ENCODE measurements around the gene PYDC2. TPM values are rescaled to one million over a fixed set of nuclear protein-coding genes. Genes with fewer than 3 reads are reported as not detected.
"Not testable (repeated sequence)": the region's sequence is repeated elsewhere in the genome, so short reads cannot be mapped to it uniquely, and the experiment has no call there.

The PYDC2 gene
- total RNA-seq, 2 donors from 2014 or later, result not detected

DNA sequence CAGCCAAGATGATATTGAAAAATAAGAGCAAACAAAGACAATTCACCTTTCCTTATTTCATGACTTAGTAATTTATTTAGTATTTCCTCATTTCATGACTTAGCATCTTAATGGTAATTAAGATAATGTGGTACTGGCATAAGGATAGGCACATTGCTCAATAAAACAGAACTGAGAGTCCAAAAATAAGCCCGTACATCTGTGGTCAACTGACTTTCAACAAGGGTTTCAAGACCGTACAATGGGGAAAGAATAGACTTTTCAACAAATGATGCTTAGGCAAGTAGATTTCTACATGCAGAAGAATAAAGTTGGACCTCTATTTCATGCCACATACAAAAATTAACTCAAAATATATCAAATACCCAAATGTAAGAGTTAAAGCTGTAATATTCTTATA, 603 bp upstream of the PYDC2 start:
- H3K4me3 ChIP-seq, result no peak overlapping the region
- no peak overlapping the region for H3K9ac ChIP-seq (ENCODE audit: low read depth in 2 of 2, low read length in 2 of 2)
- H3K27me3 ChIP-seq, result no peaks in the 10 kb centered on the region
- no peak for DNase-seq
- no peaks in the 10 kb centered on the region for H3K9me3 ChIP-seq
- H3K27ac ChIP-seq, result no peak overlapping the region
- no peak for TF ChIP-seq CTCF (IDR thresholded peaks at IDR 0.05)
- intact Hi-C loops (cut with DNase I), result no loop called here
- no peaks in the 10 kb centered on the region for H3K36me3 ChIP-seq
- H3K4me1 ChIP-seq, result no peaks in the 10 kb centered on the region

- no peak for DNase-seq
- Histone ChIP-seq H3K4me3 (no peak overlapping the region), H3K4me1 (no peaks in the 10 kb centered on the region), H3K9ac (ENCODE audit: low read depth in 2 of 2, low read length in 2 of 2) (no peak overlapping the region), H3K27me3 (no peaks in the 10 kb centered on the region), H3K27ac (no peak overlapping the region), H3K9me3 (no peaks in the 10 kb centered on the region), H3K36me3 (no peaks in the 10 kb centered on the region)
- intact Hi-C loops (cut with DNase I), result no loop called here
- TF ChIP-seq CTCF (IDR thresholded peaks at IDR 0.05), result no peak
Measured at GRCh38 chr3:191470080-191470479, 9.1 kb downstream of the PYDC2 start.

- intact Hi-C loops (cut with DNase I), result no loop called here
- Histone ChIP-seq H3K27ac (no peak overlapping the region), H3K9ac (ENCODE audit: low read depth in 2 of 2, low read length in 2 of 2) (no peak overlapping the region), H3K36me3 (no peaks in the 10 kb centered on the region), H3K27me3 (no peaks in the 10 kb centered on the region), H3K4me1 (no peaks in the 10 kb centered on the region), H3K4me3 (no peak overlapping the region), H3K9me3 (no peaks in the 10 kb centered on the region)
- no peak for TF ChIP-seq CTCF (IDR thresholded peaks at IDR 0.05)
- DNase-seq, result no peak
Measured at GRCh38 chr3:191470545-191470944, 9.6 kb downstream of the PYDC2 start.

- no peak overlapping the region for H3K9ac ChIP-seq (ENCODE audit: low read depth in 2 of 2, low read length in 2 of 2)
- H3K4me3 ChIP-seq, result no peak overlapping the region
- no peak for TF ChIP-seq CTCF (IDR thresholded peaks at IDR 0.05)
- H3K27me3 ChIP-seq, result no peaks in the 10 kb centered on the region
- no peaks in the 10 kb centered on the region for H3K36me3 ChIP-seq
- intact Hi-C loops (cut with DNase I), result no loop called here
- H3K27ac ChIP-seq, result no peak overlapping the region
- no peak for DNase-seq
- no peaks in the 10 kb centered on the region for H3K9me3 ChIP-seq
- no peaks in the 10 kb centered on the region for H3K4me1 ChIP-seq
Measured at GRCh38 chr3:191473661-191474198, 12.8 kb downstream of the PYDC2 start.

DNA sequence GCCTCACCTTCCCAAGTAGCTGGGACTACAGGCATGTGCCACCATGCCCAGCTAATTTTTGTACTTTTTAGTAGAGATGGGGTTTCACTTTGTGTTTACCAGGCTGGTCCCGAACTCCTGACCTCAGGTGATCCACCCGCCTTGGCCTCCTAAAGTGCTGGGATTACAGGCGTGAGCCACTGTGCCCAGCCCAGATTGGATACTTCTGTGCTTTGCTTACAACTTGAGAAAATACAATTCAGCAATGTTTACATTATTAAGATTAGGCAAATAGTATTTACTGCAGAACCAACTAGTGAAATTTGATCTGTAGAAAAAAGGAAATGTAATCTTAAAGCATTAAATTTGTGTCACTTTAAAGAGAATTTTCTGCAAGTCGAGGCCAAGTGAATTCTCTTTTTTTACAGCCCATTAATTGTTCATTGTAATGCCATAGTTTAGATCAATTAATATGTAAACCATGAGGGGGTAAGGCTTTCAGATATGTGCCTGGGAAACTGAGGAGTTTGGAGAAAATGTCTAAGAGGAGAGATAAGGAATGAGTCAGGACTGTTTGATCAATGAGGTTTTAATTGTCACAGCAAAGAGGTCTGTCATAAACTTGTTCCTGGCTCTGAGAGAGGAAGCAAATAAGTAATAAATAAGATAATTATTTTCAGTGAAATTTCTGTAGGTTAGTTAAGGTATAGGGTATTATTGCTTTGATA, 15.3 kb downstream of the PYDC2 start:
- DNase-seq, result no peak
- H3K4me1 ChIP-seq, result no peaks in the 10 kb centered on the region
- no peak for TF ChIP-seq CTCF (IDR thresholded peaks at IDR 0.05)
- H3K9me3 ChIP-seq, result no peaks in the 10 kb centered on the region
- no peak overlapping the region for H3K27ac ChIP-seq
- intact Hi-C loops (cut with DNase I), result no loop called here
- no peaks in the 10 kb centered on the region for H3K27me3 ChIP-seq
- H3K36me3 ChIP-seq, result no peaks in the 10 kb centered on the region
- H3K9ac ChIP-seq (ENCODE audit: low read depth in 2 of 2, low read length in 2 of 2), result no peak overlapping the region
- no peak overlapping the region for H3K4me3 ChIP-seq

DNA sequence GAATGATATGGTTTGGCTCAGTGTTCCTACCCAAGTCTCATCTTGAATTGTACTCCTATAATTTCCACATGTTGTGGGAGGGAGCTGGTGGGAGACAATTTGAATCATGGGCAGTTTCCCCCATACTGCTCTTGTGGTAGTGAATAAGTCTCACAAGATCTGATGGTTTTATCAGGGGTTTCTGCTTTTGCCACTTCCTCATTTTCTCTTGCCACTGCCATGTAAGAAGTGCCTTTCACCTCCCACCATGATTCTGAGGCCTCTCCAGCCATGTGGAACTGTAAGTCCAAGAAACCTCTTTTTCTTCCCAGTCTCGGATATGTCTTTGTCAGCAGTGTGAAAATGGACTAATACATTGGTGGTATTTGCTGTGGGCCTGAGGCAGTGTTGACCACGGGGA, 23.0 kb downstream of the PYDC2 start:
- intact Hi-C loops (cut with DNase I); H3K27ac ChIP-seq; H3K9ac ChIP-seq (ENCODE audit: low read depth in 2 of 2, low read length in 2 of 2); H3K9me3 ChIP-seq; DNase-seq; H3K27me3 ChIP-seq; H3K36me3 ChIP-seq; H3K4me1 ChIP-seq; H3K4me3 ChIP-seq: not testable (repeated sequence)
